Activated CD4-positive, alpha-beta T cell treated with anti-CD3 and anti-CD28 coated beads, Interleukin-2, Interleukin-6, amounts not matched to agents 100 ng/mL and 50 ng/mL, durations not matched to agents 16 hours and 8 hours (primary cell): ENCODE measurements around the gene SSX5.
"Not testable (repeated sequence)": the region's sequence is repeated elsewhere in the genome, so short reads cannot be mapped to it uniquely, and the experiment has no call there.

ENCODE experiments used
- DNase-seq: peaks from one replicate; pipeline ENCODE4 v3.0.0-alpha.2; 2020

SSX5 gene, protein sequence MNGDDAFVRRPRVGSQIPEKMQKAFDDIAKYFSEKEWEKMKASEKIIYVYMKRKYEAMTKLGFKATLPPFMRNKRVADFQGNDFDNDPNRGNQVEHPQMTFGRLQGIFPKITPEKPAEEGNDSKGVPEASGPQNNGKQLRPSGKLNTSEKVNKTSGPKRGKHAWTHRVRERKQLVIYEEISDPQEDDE

DNA sequence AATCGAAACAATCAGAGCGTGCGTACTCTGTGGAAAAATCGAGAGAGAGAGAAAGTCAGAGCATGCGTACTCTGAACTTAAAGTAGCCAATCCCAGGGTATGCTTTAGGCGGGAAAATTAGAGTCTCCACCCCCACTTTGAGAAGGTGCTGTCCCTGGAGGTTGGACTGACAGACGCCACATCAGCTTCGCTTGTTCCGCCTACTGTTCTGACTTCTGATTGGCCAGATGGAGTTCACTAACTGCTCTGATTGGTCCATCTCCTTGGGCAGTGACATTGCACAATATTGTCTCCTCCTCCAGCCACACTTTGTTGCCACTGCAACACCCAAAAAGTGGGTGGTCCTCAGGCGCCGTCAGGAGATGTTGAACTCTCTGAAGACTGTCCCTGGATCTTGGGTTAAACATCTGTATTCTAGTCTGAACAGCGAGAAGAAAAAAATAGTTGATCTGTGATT lies at the start of gene SSX5:
TSS of gene SSX5 (minus strand) at position 51 of the 457 bp plus-strand sequence. CDS start 1,437 bp downstream, outside the sequence.
- no peak for DNase-seq

DNA sequence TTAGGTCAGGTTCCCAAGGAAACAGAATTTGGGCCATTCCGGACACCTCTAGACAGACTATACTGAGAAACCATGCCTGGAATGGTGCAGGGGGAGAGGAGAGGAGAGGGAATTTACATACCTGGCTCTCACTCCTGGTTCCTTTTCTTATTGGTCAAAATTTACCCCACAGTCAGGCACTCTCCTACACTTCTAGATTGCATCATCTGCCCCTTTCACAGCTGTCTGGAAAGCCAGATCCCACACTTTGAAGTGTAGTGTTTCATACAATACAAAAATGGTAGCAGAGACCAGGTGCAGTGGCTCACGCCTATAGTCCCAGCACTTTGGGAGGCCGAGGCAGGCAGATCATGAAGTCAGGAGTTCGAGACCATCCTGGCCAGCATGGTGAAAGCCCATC lies 27.6 kb upstream of the SSX5 start:
- not testable (repeated sequence) for DNase-seq

GRCh38 chrX:48214341-48214740 lies 17.7 kb upstream of the SSX5 start:
- DNase-seq = not testable (repeated sequence)

- not testable (repeated sequence) for DNase-seq
Measured at GRCh38 chrX:48190024-48190423, 6.6 kb downstream of the SSX5 start.

DNA sequence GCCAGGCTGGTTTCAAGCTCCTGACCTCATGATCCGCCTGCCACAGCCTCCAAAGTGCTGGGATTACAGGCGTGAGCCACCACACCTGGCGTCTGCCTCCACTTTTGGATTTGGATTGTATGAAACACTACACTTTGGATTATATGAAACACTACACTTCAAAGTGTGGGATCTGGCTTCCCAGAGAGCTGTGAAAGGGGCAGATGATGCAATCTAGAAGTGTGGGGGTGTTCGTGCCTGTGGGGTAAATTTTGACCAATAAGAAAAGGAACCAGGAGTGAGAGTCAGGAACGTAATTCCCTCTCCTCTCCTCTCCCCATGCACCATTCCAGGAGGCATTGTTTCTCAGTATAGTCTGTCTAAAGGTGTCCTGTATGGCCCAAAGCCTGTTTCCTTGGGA lies 14.7 kb downstream of the SSX5 start:
- DNase-seq = not testable (repeated sequence)

DNA sequence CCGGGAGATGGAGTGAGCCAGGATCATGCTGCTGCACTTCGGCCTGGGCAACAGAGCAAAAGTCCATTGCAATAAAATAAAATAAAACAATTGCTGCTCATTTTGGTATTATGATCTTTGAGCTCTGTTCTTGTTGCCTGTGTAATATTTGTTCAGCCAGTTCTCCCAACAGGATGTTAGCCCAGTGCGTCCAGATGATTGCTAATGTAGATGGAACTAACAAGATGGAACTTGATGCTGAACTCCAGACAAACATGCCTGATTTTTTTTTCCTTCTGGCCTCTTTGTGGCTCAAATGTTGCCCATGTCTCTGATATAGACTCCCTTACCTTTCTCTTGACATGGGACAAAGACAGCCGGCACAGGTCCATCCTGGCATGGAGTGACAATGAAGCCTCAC lies 15.8 kb downstream of the SSX5 start:
- DNase-seq = no peak

- DNase-seq = no peak
Measured at GRCh38 chrX:48179691-48180090, 16.9 kb downstream of the SSX5 start.

- not testable (repeated sequence) for DNase-seq
Measured at GRCh38 chrX:48166322-48166721, 30.3 kb downstream of the SSX5 start.

- no peak for DNase-seq
Measured at GRCh38 chrX:48165241-48165640, 31.4 kb downstream of the SSX5 start.

DNA sequence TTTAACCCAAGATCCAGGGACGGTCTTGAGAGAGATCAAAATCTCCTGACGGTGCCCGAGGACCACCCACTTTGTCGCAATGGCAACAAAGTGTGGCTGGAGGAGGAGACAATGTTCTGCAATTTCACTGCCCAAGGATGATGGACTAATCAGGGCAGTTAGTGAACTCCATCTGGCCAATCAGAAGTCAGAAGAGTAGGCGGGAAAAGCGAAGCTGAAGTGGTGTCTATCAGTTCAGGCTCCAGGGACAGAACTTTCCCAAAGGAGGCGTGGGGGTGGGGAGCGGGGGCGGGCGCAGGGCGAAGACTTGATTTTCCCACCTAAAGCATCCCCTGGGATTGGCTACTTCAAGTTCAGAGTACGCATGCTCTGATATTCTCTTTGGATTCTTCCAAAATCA lies 40.6 kb downstream of the SSX5 start:
- no peak for DNase-seq

- DNase-seq = no peak
Measured at GRCh38 chrX:48154796-48155195, 41.8 kb downstream of the SSX5 start.

GRCh38 chrX:48153769-48154168 lies 42.8 kb downstream of the SSX5 start:
- DNase-seq = no peak

GRCh38 chrX:48142697-48143096 lies 53.9 kb downstream of the SSX5 start:
- DNase-seq = peak; percentile 18

GRCh38 chrX:48141810-48142508 lies 54.6 kb downstream of the SSX5 start:
- DNase-seq = not testable (repeated sequence)

DNA sequence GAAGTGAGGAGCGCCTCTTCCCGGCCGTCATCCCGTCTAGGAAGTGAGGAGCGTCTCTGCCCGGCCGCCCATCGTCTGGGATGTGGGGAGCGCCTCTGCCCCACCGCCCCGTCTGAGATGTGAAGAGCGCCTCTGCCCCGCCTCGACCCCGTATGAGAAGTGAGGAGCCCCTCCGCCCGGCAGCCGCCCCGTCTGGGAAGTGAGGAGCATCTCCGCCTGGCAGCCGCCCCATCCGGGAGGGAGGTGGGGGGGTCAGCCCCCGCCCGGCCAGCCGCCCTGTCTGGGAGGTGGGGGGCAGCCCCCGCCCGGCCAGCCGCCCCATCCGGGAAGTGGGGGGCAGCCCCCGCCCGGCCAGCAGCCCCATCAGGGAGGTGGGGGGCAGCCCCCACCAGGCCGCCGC lies 57.5 kb downstream of the SSX5 start:
- DNase-seq = not testable (repeated sequence)
